Measurements from ENCODE around the gene STK17B.
"Not testable (repeated sequence)": the region's sequence is repeated elsewhere in the genome, so short reads cannot be mapped to it uniquely, and the experiment has no call there.

STK17B gene

DNA sequence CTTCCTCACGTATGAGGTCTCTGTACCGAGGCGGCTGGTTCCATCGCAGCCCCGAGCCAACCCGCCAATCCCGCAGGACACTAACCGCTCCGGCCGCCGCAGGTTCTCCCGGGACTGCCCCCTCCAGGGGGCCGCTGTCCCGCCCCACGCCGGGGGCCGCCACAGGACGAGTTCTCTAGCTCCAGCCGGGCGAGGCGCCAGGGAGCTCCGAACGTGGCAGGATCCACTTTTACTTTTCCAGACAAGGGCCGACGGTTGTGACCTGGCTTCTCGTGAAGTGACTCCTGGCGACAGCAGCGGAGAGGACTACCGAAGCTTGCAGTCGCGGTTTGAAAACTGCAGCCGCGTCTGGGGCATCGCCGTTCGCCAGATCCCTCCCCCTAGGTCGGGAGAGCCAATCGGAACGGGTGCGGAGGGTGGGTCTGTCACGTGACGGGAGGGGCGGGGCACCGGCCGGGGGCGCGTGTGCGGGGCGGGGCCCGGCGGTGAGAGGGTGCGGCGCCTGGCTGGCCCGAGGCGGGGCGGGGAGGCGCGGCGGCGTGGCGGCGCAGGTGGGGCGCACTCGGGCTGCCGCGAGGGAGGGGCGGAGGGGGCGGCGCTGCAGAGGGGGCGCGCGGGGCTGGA is at the start of gene STK17B:
Gene STK17B (minus strand): TSS at position 331 of the 624 bp plus-strand sequence. CDS start 8,195 bp downstream, outside the sequence.
- peak; percentile 36 for DNase-seq

DNA sequence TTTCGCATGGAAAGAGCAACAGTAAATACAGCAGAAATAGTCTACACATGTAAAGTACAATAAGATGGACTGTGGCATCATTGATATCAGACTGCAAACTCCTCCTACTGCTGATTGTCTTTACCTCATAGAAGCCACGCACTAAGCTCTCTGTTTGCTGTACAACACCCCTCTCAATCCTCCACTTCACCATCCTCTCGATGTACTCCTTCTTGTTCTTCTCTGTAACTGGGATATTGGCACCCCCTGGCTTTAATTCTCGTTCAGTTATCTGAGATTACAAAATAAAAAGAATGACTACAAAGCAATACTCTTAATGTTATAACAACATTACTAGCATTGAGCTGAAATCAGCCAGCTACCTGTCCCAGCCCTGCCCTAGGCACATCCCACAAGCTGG is 49.3 kb upstream of the STK17B start:
- no peak for DNase-seq

DNA sequence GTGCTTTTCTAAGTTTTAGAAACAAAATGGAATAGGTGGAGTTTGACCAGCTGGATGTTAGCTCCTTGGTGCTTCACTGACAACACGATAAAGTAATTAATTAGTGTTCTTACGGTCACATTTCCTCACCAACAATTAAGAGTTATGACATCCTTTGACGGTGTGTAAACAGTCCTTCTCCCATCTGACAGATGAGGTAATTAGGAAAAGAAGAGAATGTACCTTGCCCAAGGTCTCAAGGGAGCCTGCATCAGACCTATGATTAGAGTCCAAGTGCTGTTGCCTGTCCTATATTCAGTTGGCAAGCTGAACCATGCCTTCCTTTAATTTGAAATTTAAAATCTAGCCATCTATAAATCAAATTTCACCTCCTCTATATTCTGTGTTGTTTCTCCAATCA is 48.3 kb upstream of the STK17B start:
- no peak for DNase-seq

DNA sequence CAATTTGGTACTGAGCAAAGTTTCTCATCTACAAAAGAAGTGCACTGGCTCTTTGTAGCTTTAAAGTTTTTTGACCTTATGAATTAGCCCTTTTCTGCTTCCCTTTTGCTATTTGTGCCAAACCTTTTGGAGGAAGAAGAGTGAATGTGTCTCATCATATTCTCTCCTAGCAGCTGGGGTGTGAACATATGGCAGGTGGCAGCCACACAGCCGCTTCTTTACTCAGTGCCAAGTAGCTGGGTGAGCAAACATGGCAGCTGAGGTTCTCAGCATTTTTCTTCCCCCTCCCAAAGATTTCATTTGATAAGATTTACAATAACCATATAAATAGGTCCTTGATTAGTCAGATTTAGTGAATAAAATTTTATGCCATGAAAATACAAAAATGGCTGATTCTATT is 46.7 kb upstream of the STK17B start:
- no peak for DNase-seq

DNA sequence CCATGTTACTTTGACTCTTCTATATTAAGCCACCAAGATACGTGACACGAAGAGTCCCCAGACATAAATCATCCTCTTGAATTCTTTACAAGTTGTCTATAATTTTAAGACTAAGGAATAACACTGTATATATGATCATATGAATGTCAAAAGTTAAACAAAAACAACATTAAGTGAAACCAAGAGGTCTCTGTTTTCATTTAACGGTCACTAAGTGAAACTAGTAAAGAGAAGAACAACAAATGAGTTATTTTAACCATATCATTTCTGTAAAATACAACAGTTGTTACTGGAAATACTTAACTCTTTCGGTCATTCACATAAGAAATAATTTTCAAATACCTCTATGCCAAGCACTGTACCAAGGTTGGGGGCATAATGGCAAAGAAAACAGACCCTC is 45.7 kb upstream of the STK17B start:
- no peak for DNase-seq

DNA sequence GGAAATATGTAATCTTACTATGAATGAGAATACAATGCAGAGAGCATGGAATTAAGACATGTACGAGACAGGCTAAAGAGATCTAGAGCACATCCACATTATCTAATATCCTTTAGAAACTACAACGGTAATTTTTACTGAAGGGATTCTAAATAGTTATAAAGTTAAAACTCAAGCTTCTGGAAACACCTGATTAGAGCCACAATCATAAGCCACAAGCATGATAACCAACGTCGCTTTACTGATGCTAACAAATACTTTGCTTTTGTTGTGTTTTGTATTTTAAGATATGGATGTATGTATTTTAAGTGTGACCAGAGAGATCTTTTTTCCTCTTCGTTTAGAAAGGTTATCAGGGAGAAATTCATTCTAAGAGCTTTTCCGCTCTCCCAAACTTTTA is 44.0 kb upstream of the STK17B start:
- DNase-seq, result no peak

DNA sequence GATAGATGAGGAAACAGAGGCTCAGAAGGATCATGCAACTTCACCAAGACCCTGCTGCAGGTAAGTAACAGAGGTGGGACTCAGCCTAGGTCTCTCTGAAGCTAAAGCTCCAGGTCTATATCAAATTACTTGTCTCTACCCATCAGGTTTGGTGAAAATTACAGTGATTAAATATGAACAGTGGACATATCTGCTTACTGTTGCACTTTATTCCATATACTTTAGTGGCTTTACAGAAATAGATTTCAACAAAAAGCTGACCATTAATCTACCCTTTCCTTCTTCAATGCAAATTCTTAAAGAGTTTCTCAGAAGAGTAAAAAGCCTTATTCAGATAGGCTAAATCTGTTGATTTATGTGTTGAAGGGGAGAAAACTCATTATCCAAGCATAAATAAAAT is 42.8 kb upstream of the STK17B start:
- DNase-seq, result no peak

DNA sequence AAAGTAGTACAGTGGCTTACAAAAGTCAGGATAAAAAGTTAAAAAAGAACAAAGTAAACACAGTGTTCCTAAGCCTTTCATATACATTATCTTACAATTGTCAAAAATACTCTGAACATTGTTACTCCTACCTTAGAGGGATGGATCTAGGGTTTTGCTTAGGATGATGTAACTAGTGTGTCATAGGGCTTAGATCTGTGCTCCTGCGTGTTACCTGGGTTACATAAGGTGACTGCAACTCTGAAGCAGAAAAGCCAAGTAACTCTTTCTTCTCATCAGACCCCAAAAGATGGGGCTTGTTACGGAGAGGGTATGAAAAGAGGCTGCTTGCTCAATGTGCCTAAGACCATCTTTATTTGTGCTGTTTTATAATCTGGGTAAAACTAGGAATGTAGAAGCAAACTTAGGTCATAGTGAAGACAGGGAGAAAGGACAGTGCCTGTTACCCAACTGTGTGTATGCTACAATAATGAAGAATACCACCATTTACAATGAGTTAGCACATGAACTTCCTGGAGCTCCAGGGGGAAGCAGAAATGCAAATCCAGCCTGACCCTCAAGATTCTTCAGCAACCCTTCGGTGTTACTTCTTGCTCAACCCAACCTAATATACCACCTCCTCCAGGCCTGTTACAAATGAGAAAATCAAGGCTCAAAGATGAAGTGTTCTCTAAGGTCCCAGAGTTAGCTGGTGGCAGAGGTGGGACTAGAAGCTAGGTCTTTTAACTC is 42.0 kb upstream of the STK17B start:
- DNase-seq, result no peak

DNA sequence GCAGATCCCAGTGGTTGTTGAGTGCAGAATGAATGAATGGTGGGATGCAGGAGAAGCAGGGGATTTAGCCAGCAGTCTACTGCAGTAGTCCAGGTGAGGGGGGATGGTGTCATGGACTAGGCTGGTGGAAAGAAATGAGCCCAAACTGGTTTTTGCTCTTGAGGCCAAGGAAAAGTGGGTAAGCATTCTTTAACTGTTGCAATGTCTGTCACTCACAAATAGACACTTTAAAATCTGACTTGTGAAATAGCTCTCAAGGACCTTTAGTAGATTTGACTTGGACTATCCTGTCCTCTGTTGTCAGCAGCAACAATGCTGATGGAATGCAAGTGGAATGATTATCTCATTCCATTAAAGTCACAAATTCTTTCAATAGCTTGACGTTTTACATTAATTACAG is 37.5 kb upstream of the STK17B start:
- no peak for DNase-seq

DNA sequence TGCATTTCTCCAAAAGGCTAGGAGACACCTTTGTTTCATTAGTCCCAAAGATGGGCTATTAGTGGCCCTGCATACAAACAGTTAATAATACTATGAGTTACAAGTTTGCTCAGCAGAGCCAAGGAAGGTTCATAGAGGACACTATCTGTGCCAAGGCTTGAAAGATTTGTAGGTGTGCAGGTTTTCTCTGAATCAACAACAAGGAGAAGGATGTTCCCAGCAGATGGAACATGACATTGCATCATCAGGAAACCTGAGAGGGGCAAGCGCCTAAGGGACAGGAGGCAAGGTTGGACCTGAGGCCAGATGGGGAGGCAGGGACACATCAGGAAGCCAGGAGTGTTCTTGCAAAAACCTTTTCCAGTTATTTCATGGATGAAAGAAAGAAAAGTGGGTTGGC is 35.4 kb upstream of the STK17B start:
- no peak for DNase-seq

DNA sequence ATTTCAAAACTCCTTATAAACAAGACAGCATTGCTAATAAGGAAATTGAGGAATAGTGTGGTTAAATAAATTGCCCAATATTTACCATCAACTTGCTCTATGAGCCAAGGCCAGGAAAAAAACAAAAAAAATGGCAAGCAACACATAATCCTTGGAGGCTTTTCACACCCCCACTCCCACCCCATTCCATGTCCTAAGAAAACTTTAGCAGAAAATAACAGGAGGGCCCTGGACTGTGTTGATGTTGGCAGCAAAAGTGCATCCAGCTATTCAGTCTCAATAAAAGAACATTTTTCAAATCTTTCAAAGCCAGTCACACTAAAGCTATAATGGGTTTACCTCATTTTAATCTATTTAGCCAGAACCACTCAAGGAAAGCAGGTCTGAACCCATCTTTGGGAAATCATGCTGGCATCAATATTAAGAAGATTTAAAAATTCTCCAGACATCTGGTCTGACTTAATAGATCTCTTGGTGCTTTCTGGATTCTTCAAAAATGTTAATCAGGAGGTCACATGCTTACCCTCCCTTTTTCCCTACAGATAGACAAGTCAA is 34.6 kb upstream of the STK17B start:
- no peak for DNase-seq

DNA sequence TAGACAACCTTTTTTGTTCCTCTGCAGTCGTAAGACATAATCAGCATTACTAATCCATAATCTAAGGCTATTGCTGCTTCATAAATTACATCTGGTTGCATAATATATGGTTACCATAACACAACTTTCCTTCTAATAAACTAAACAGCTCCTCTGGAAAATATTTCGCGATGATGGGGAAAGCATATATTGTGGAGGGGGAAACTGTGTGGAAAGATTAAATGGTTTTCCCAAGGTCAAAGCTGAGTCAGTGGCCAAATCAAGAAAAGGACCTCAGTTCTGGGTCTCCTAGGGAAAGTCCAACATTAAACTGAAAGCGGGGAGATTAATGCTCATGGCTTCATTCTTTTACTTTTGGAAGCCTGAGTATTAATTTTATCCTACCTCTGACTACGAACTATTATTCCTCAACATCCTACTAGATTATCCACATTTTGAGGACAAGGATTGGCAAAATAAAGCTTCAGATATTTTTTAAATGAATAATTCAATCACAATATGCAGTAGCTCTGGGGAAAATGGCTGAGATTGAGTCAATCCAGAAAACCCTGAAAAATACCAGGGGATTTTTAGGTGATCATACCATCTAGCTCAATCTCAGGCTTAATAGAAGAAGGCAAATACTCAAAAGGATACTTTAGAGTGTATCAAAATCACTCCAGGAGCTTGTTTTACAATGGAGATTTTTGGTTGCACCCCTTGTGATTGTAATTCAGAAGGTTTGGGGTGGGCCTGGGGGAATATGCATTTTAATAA is 33.8 kb upstream of the STK17B start:
- no peak for DNase-seq

DNA sequence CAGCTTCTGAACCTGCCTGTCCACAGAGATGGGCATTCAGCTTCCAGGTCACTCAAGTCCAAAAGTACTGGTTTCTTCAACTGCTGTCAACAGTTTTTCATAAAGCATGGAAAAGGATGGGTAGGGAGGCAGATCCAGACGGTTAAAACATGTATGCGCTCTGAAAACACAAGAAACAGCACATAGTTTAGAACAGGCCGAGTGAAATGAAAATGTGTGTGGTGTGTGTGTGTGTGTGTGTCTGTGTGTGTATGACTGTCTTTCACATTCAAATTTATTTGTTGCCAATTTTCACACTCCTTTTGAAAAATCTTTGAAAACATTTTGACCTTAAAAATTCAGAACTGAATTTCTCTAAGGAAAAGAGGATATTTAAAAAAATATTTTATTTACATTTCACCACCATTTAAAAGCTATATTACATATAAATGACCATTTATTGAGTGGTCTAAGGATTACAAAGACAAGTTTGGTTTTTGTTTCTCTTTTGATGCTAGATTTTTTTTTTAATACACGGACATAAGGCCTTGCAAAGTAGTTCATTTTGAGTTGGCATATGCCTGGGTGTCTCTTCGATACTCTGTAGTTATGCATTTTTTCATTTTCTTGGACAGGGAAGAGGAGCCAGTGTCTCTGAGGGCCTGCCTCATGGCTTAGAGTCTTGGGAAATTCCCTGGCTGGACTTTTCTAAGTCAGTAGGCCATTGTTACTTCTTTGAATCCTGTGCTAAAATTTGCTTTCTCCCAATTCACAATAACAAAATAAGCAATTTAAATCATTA is 30.0 kb upstream of the STK17B start:
- no peak for DNase-seq

DNA sequence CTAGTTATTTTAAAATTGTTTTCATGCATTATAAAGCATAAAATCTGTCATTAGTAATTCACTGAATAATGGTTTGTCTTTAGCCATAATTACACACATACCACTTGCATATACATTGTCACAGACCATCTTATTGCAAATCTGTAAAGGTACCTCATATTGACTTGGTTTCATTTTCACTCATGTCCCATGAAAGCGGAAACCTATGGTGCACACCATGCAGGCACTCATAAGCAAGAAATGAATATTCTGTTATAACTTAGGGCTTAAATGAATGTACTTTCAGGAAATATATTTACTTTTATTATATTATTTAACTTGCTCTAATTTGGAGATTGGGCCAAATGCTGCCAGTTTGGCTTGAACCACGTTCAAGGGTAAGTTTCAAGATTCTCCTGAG is 29.2 kb upstream of the STK17B start:
- DNase-seq, result no peak

DNA sequence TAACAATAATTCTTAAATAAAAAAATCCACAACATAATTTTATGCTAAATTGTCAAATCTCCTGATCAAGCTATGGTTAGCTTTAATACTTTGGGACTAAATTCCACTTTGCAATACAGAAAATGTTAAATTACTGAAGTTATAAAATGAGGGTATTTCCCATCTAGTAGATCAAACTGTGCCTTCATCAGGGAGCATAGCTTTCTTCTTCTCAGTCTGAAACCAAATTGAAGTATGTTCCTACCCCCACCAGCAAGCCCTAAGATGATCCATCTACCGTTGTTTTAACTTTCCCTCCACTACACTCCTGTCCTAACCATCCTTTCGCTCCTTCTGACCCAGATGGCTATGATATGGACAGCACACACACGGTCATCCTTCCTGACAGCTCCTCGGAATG is 24.4 kb upstream of the STK17B start:
- no peak for DNase-seq

DNA sequence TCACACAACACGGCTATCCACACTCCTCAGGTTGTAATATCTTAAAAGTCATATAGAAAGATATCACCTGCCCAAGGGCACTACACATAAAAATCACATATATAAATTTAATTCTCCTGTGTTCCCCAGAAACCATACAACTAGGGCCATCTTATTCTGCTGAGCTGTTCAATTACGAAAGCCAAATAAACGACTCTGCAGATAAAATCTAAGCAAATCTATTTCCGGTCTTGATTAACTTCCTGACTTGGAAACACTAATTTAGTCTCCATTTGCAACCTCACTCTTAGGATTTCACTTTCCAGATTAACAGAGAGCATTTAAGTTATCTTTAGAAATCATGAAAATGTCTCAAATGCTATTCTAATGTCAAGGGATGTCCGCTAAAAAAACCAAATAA is 23.9 kb upstream of the STK17B start:
- DNase-seq, result no peak

DNA sequence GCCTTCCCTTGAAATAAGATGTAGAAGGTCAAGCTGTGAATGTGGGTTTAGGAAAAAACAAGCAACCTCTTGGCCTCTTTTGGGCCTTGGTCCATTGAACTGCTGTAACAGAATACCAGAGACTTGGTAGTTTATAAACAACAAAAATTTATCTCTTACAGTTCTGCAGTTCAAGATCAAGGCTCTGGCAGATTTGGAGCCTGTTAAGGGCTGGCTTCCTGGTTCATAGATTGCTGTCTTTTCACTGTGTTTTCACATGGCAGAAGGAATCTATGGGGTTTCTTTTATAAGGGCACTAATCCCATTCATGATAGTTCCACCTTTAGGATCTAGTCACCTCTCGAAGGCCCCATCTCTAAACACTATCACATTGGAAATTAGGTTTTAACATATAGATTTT is 20.2 kb upstream of the STK17B start:
- DNase-seq, result no peak

DNA sequence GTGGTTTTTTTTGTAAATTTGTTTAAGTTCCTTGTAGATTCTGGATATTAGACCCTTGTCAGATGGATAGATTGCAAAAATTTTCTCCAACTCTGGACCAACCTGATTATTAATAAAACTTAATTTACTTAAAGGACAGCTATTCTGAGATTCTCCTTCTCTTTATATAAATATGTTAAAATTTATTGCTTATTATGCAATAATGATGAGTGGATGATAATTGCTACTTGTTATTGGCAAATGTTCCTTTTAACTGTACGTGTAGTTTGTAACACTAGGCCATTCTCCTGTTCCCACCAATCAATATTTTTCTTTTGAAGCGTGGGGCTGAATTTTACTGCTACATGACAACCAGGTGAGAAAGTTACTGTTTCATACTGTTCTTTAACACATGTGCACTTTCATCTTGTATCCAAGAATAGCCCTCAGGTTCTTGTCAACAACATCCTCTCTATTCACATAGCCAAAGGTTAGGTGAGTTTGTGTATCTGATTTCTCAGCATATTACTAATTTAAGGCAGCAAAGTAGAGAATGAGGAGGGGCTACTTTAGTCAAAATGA is 16.6 kb upstream of the STK17B start:
- no peak for DNase-seq

DNA sequence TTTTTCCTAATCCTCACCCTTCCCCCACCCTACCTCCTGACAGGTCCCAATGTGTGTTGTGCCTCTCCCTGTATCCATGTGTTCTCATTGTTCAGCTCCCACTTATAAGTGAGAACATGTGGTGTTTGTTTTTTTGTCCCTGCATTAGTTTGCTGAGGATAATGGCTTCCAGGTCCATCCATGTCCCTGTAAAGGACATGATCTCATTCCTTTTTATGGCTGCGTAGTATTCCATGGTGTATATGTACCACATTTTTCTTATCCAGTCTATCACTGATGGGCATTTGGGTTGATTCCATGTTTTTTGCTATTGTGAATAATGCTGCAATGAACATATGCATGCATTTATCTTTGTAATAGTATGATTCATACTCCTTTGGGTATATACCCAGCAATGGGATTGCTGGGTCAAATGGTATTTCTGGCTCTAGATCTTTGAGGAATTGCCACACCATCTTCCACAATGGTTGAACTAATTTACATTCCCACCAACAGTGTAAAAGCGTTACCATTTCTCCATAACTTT is 15.9 kb upstream of the STK17B start:
- not testable (repeated sequence) for DNase-seq

DNA sequence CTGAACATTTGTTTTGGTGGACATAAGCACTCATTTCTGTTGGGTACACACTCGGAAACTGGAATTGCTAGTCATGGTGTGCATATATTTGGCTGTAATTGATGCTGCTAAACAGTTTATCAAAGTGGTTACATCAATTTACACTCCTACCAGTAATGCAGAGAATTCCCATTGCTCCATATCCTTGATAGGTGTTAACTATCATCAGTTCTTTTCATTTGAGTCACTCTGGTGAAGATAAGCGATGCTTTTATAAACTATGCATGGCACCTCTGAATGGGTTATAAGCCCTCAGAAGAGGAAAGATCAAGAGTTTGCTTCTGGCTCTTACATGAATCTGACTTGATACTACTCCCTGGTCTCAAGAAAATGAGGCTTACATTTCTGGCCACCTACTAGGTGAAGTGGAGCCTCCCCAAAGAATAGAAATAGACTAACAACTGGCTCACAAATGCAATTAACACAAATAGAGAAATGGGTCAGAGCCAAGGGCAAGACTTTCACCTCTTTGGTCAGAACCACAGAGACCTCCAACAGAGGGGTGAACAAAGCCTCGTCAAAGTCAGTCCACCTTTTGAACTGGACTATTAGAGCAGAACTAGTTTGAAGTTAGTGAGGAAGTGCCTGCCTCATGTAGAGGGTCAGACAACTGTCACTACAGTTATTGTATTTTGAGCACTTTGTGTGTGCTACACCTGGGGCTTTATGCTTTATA is 15.0 kb upstream of the STK17B start:
- no peak for DNase-seq

DNA sequence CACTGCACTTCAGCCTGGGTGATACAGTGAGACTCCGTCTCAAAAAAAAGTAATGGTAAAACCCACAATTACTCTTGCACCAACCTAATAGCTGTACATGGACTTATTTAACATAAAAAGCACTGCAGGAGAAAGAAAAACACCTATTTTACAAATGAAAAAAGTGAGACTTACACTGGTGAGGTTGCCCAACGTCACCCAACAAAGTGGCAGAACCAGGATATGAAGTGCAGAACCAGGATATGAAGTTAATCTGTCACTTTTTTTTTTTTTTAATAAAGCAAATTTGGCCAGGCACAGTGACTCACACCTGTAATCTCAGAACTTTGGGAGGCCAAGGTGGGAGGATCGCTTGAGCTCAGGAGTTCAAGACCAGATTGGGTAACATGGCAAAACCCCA is 13.5 kb upstream of the STK17B start:
- DNase-seq, result no peak
